GM18505 (cell line): ENCODE measurements around the gene PREX1.

Source experiments
- ATAC-seq: cut with Tn5 transposase; IDR thresholded peaks from one replicate; pipeline ENCODE4 v1.9.1; 2021; ENCODE audit not compliant: unreplicated experiment
- POLR2A ChIP-seq: IDR thresholded peaks from 4 replicates; pipeline ENCODE4 v1.6.1; 2011; ENCODE audit warnings: borderline replicate concordance; ENCODE audit not compliant: insufficient read depth, insufficient read length; ENCODE audit errors: extremely low read depth

The PREX1 gene

GRCh38 chr20:48682529-48683363 lies 145.1 kb downstream of the PREX1 start:
- no peak for TF ChIP-seq POLR2A
- ATAC-seq, result no peak

GRCh38 chr20:48681873-48682426 lies 145.8 kb downstream of the PREX1 start:
- ATAC-seq, result no peak
- no peak for TF ChIP-seq POLR2A

GRCh38 chr20:48681201-48681872 lies 146.5 kb downstream of the PREX1 start:
- TF ChIP-seq POLR2A, result no peak
- no peak for ATAC-seq

DNA sequence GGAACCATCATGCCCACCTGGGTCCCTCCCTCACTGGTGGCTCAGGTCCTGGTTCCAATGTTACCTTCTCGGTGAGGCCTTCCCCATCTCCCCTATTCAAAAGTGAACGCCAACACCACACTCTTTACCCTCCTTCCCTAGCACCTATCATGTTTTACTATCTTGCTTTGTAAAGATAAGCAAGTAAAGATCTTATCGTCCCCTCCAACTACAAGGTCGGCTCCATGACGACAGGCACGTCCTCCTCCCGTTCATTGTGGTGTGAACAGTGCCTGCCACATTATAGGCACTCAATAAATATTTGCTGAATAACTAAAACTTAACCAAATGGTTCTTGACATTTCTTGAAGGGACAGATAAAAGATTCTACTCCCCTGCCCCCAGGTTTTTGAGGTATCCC lies 147.1 kb downstream of the PREX1 start:
- TF ChIP-seq POLR2A, result no peak
- ATAC-seq, result no peak

DNA sequence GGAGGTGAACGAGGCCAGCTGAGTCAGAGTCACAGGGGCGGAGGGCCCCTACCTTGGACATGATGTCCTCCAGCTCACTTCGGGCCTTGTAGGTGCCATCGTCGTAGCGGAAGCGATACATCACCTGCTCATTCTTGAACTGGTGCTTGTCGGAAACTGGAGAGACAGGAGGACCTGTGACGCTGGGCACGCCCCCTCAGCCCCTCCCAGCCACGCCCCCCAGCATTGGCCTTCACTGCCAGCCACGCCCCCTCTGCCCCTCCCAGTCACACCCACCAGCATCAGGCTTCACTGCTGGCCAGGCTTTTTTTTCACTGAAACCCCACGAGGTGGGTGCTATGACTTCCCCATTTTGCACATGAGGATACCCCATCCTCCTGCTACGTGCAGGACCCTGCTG lies 148.2 kb downstream of the PREX1 start:
- no peak for ATAC-seq
- TF ChIP-seq POLR2A, result no peak

DNA sequence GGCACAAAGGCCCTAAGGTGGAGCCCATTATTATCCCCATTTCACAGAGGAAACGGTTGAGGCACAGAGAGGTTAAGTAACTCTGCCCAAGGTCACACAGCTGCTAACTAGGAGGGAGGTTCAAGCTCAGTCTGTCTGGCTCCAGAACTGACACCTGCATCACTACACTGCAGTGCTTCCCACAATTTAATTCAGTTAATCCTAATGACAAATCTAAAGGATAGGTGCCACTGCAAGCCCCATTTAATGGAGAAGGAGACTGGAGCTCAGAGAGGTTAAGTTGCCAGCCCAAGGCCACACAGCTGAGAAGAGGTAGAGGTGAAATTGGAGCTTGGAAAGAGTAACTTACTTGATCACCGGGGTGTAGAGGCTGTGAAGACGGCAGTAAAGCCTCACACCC lies 148.8 kb downstream of the PREX1 start:
- TF ChIP-seq POLR2A, result no peak
- ATAC-seq, result no peak

DNA sequence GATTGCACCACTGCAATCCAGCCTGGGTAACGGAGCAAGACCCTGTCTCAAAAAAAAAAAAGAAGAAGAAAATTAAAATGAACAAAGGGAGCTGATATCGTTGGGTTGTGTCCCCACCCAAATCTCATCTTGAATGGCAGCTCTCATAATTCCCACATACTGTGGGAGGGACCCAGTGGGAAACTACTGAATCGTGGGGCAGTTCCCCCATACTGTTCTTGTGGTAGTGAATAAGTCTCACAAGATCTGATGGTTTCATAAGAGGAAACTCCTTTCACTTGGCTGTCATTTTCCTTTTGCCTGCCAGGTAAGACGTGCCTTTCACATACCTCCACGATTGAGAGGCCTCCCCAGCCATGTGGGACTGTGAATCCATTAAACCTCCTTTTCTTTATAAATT lies 149.4 kb downstream of the PREX1 start:
- no peak for ATAC-seq
- no peak for TF ChIP-seq POLR2A

DNA sequence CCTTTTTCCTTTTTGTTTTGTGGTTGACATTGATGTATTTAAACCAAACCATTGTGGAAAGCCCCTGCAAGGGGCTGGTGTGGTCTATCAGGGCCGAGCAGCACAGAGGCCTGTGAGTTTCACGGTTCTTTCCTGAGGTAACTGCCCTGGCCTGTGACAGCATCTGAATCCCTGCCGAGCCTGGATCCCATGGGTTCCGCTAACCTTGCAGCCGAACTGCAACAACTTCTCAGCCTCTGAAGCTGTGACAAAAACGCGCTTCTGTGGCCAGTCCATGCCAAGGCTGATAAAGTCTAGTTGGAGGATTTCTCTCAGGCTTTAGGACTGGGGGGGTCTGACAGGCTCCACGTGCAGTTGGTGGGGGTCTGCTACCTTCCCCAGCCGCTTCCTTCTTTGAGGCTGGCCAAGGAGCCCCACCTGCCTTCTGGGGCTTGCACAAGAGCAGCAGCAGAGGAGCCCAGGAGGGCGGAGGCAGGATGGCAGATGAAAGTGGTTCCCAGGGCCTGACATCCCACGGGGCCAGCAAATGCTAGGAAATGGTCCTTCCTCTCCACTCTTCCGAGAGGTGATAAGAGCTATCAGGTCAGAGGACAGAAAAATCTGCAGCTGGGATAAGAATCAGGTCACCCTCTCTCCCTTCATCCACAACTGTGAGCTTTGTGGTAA lies 150.9 kb downstream of the PREX1 start:
- no peak for ATAC-seq
- no peak for TF ChIP-seq POLR2A

GRCh38 chr20:48676125-48676524 lies 151.7 kb downstream of the PREX1 start:
- ATAC-seq, result no peak
- TF ChIP-seq POLR2A, result no peak

GRCh38 chr20:48674461-48674860 lies 153.3 kb downstream of the PREX1 start:
- no peak for ATAC-seq
- TF ChIP-seq POLR2A, result no peak

DNA sequence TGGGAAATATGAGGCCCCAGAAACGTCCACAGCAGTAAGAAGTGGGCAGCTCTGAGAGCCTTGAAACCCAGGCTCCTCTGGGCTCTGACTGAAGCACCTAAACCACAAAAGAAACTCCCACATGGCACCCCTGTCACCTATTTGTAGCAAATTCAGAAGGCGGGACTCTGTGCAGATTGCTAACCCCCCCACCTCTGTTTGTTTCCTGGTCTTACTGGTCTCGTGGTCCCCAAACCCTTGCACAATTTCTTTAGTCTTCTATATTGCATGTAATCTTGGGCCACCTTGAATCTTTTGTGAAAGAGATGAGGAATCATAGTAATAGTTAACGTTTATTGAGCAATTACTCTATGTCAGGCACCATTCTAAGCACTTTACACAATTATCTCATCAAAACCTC lies 154.3 kb downstream of the PREX1 start:
- TF ChIP-seq POLR2A, result no peak
- no peak for ATAC-seq

DNA sequence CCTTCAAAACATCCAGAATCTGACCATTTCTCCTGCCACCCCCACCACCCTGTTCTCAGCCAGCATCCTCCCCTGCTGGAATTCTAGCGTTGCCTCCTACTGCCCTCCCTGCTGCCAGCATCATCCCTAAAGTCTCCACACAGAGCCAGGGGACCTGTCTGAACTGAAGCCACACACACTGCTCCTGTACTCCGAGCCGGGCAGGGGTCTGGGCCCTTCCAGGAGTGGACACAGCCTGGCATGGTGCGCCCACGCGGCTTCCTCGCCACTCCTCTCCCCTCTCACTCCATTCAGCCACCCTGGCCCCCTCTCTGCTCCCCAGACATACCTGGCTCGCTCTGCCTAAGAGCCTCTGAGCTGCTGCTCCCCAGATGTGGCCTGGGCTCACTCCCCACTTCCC lies 155.5 kb downstream of the PREX1 start:
- no peak for ATAC-seq
- TF ChIP-seq POLR2A, result no peak

- no peak for TF ChIP-seq POLR2A
- no peak for ATAC-seq
Observed at GRCh38 chr20:48671141-48671540, 156.7 kb downstream of the PREX1 start.
